Cortex of kidney (tissue), 1 donor: ENCODE results near the gene TIAM2.

Source experiments
- DNase-seq: peaks from one replicate; lab custom pipeline; 2025; lab: John Stamatoyannopoulos, UW

TIAM2 gene

GRCh38 chr6:155061381-155061780, 66.3 kb downstream of the TIAM2 start:
- no peak for DNase-seq

DNA sequence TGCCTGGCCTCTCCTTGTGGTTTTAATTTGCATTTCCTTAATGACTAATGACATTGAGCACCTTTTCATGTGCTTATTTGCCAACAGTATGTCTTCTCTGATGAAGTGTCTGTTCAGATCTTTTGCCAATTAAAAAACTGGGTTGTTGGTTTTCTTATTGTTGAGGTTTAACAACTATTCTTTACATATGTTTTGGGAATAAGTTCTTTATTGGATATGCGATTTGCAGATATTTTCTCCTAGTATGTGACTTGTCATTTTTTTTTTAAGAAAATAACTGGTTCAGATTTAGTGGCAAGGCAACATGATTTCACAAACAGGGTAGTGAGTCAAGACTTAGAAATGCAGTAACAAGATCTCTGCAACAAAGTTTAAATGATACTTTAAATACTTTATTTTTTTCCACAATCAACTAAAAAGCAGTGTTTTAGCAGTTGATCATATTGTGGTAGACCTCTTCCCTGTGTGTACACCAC, 67.8 kb downstream of the TIAM2 start:
- no peak for DNase-seq

DNA sequence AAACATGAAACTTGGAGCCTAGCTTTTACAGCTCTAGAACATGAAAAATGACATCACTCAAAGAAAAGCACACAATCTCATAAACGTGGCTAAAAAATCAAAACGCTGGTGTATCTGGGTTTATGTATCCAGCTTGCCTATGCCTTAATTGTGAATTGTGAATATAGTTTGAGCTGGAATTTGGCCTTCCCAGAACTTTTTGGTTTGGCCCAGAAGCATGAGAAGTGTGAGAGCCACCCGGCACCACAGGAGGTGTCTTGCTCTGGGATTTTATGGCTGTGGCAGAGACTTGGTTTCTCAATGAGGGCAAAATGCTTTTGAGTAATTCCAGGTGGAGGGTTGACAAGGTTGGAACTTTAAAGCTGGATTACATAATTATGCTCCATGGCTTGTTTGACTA, 69.2 kb downstream of the TIAM2 start:
- no peak for DNase-seq

- DNase-seq: no peak
These were observed 71.2 kb downstream of the TIAM2 start for GRCh38 chr6:155066361-155066760.

DNA sequence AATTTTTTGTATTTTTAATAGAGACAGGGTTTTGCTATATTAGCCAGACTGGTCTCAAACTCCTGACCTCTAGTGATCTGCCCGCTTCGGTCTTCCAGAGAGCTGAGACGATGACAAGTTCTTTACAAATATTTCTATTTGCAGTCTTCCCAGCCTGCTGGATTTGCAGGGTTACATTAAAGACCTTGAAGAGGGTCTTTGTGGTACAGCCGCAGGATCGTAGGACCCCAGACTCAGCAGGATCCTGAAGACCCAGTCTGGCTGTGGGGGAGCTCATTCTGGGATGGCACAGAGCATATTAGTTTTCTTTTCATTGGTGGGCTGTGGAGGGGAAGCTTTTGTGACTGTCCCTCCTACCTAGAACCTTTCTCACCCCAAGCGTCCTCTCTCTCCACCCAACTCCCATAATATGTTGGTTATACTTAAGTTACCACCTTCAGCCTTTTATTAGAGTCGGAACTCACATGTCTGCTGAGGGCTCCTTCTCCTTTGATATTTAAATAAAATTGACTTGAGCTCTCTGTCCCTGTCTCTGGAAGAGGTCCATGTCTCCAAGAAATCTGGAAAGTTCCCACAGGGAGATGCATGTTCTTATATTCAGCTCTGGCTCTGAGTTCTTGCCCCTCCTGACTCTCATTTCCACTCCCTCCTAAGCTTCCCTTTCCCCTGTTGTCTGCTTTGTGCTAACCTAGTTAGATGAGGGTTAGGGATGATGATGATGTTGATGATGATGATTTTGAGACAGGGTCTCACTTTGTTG, 72.0 kb downstream of the TIAM2 start:
- no peak for DNase-seq

DNA sequence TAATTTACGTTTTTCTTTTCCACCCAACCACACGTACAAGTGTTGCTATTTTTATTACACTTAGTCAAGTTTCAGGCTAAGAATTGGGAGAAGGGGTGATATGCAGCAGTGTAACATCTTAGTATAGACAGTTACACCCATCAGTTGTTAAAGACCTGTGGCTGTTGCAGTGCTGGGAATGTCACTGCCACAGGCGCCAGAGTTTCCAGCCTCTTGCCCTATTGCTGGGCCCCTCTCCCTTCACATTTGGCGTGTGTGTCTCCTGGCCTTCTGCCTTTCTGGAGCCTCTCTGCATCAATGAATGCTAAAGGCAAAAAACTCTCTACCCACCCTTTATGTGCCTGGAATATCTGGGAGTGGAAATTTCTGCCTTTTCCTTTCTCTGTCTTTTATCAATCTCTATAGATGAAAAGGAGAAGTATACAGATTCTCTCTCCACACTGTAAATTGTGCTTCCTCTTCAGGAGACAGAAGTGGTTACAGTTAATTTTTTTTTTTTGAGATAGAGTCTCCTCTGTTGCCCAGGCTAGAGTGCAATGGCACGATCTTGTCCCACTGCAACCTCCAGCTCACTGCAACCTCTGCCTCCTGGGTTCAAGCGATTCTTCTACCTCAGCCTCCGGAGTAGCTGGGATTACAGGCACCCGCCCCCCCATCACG, 73.0 kb downstream of the TIAM2 start:
- no peak for DNase-seq

GRCh38 chr6:155069543-155069942, 74.4 kb downstream of the TIAM2 start:
- DNase-seq: no peak

- no peak for DNase-seq
These were observed 81.0 kb downstream of the TIAM2 start for GRCh38 chr6:155075930-155076695.

- DNase-seq: no peak
These were observed 82.2 kb downstream of the TIAM2 start for GRCh38 chr6:155077331-155077730.

DNA sequence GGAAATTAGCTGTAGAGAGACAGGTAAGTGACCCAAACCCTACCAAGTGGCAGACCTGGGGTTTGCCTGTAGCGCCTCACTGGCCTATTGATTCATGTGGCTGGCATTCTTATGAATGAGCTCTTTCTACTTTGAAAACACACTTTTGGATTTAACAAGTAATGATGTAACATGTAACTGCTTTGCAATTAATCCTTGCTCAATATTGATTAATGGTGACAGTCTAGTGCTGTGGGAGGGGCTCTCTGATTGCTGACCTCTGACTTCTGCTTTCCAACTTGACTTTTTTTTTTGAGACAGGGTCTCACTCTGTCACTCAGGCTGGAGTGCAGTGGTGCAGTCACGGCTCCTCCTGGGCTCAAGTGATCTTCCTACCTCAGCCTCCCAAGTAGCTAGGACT, 82.7 kb downstream of the TIAM2 start:
- DNase-seq: no peak

DNA sequence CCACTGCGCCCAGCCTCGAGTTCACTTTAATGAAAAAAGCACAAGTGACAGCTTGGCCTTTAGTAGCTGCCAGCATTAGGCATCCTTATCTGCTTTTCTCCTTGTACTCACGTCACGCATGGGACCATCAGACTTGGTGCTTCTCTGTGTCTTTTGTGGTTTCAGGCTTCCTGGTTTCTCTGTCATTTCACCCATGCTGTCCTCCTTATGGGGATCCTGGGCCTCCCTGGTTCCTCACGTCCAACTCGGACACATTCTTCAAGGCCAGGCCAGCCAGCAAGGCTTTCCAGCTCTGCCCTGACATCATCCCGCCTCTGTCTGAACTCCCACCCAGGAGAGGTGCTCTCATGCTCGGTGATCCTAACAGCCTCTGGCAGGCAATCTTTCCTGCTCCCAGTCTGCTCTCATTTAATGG, 83.2 kb downstream of the TIAM2 start:
- DNase-seq: no peak

DNA sequence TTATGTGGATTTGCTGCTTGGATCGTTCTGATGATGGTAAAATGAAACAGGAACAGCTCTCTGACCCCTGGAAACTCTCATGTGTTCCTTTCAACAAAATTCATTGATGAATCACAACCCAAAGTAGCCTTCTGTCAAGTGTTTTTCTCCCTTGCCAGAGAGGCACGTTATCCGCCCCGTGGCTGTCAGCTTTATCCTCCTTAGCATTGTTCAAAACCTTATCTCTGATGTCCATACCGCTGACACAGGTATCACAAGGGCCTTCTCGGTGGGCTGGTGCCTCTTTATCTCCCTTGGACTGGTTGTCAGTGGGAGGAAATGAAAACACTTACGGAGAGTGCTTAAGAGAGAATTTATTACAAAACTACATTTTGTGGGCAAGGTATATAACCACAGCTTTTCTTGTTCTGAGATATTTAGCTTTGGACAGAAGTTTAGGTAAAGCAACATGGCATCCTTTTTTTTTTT, 84.9 kb downstream of the TIAM2 start:
- DNase-seq: no peak

DNA sequence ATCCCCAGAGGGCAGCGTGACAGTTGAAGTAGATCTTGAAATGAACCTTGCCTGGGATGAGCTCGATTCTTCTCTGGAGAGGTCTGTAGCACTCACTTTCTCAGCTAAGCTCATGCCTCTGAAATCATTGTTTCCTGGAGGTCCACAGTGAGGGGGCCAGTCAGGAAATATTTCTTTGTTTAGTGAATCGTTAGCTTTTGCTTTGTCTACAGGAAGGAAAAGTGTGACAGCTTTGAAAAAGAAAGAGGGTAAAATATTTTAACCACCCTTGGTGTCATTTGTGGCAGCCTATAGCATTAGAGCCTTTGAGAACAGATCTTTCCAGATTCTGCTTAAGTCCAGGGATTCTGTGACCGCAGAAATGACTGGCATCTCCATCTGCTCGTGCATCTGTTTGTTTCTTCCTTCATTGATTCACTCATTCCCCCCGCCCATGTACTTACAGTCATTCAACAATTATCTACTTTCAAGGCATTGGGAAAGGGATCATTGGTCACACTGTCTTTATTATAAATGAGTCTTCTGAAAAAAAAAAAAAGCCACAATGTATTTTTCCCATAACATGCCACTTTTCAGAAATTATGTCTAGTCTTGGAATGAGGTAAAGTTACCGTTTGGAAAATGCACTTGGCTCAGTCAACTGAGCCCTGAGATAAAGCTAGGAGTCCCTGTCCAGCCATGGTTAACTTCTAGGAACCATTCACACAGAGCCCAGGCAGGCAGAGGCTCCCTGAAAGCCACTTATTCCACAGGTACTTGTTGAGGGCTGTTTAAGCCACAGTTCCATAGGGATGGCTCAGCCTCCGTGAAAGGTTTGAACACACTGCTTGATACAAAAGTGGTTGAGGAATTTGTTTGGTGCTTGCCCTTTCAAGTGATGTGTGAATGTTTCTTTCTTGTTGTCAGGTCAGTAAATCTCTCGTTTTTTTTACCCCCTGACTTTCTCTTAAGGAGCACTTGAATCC, 86.0 kb downstream of the TIAM2 start:
- no peak for DNase-seq

- no peak for DNase-seq
These were observed 89.5 kb downstream of the TIAM2 start for GRCh38 chr6:155084431-155085123.

DNA sequence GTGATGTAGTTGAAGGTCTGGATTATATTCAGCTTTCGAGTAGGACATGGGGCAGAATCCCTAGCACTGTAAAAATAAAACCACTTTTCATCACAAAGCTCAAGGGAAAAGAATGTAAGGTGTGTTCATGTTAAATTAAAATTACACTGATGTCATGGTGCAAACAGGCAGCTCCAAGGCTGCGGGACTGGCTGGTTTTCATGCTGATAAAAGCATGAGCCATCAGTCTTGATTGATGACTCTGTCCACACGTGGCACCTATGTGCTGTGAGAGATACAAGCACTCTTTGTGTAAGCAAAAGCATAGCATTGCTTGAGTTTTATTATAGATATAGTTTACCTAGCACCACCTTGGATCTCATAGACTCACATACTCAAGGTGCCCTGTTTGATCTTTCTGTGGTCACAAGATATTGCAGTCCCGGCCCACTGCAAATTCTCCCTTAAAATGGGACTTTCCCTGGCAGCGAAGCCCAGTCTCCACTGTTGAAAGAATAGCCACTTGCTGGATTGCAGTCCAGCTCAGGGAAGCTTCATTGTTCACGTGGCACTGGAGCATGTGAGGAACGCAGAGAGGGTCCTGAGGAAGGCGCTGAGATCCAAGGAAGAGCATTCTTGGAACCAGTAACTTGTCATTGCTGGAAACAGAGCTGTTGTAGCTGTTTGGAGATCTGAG, 90.6 kb downstream of the TIAM2 start:
- no peak for DNase-seq

DNA sequence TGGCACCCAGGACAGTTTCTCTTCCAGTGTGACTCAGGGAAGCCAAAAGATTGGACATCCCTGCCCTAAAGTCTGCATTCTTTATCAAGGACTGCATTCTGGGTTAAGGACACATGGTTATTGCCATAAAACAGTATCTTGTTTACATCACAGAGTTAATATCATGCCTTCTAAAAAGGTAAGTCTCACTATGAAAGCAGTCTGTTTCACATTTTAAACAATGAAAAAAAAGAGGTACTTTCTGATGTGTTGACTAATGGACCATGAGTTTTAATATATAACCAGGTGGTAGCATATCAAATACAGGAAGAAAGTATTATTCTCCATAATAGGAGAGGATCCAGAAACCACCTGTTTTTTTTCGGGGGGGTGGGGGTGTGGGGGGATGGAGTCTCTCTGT, 93.7 kb downstream of the TIAM2 start:
- no peak for DNase-seq

GRCh38 chr6:155089746-155090145, 94.6 kb downstream of the TIAM2 start:
- no peak for DNase-seq

GRCh38 chr6:155090166-155090565, 95.1 kb downstream of the TIAM2 start:
- DNase-seq: no peak

GRCh38 chr6:155091756-155092155, 96.6 kb downstream of the TIAM2 start:
- no peak for DNase-seq

DNA sequence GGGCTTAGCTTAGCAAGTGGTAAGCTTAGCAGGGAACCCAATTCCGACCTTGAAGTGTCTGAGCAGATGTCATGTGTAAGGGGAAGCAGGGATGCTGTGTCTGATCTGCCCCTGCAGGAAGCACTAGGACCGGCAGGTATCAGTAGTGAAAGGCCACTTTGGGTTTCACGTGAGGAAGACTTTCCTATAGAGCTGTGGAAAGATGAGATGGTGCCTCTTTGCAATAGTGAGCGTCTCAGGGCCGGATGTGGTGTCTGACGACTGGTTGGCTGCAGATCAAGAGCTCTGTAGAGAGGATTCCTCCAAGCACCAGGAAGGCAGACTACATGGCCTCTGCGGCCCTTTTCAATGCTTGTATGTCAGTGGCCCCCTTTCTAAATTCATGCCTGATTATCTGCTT, 98.3 kb downstream of the TIAM2 start:
- no peak for DNase-seq
